Measurements from ENCODE around the gene RNF39. TPM values are rescaled to one million over a fixed set of nuclear protein-coding genes. Genes with fewer than 3 reads are reported as not detected.

The RNF39 gene
- total RNA-seq, 1 experiment from 2014 or later: not detected

GRCh38 chr6:30112402-30112994 lies 36.9 kb upstream of the RNF39 start:
- Histone ChIP-seq H4K20me1 (ENCODE audit: insufficient read depth, low read depth, low read length) (no peaks in the 10 kb centered on the region), H2AFZ (ENCODE audit: low read length) (no peak overlapping the region), H3K79me2 (ENCODE audit: low read length) (no peaks in the 10 kb centered on the region), H3K36me3 (ENCODE audit: insufficient read depth, low read length) (no peaks in the 10 kb centered on the region), H3K4me1 (ENCODE audit: low read length) (0 out of 2 replicates have a peak, but pooled peaks cover 4% of the 10 kb centered on the region), H3K4me3 (ENCODE audit: low read length) (no peak overlapping the region), H3K9me2 (replicated peaks; ENCODE audit: insufficient read depth, low read length) (no peaks in the 10 kb centered on the region), H3K27me3 (ENCODE audit: low read length) (no peaks in the 10 kb centered on the region), H3K4me2 (ENCODE audit: low read depth, low read length, poor library complexity, severe bottlenecking) (no peak overlapping the region), H3K27ac (ENCODE audit: low read length) (no peak overlapping the region), H3K9me3 (ENCODE audit: low read length) (no peaks in the 10 kb centered on the region), H3K9ac (ENCODE audit: low read length) (no peak overlapping the region)
- DNase-seq: no peak

- Histone ChIP-seq H3K9ac (ENCODE audit: low read length) (no peak overlapping the region), H3K79me2 (ENCODE audit: low read length) (no peaks in the 10 kb centered on the region), H2AFZ (ENCODE audit: low read length) (no peak overlapping the region)
These were observed 35.8 kb upstream of the RNF39 start for GRCh38 chr6:30111266-30111856.

GRCh38 chr6:30104661-30105060 lies 29.1 kb upstream of the RNF39 start:
- H4K20me1 ChIP-seq (ENCODE audit: insufficient read depth, low read depth, low read length): no peaks in the 10 kb centered on the region
- H3K4me2 ChIP-seq (ENCODE audit: low read depth, low read length, poor library complexity, severe bottlenecking): no peak overlapping the region
- no peaks in the 10 kb centered on the region for H3K36me3 ChIP-seq (ENCODE audit: insufficient read depth, low read length)
- DNase-seq: no peak
- H3K4me3 ChIP-seq (ENCODE audit: low read length): no peak overlapping the region
- H3K9me3 ChIP-seq (ENCODE audit: low read length): no peaks in the 10 kb centered on the region
- H3K9ac ChIP-seq (ENCODE audit: low read length): no peak overlapping the region
- no peaks in the 10 kb centered on the region for H3K27me3 ChIP-seq (ENCODE audit: low read length)
- no peaks in the 10 kb centered on the region for H3K79me2 ChIP-seq (ENCODE audit: low read length)
- no peak overlapping the region for H2AFZ ChIP-seq (ENCODE audit: low read length)
- no peaks in the 10 kb centered on the region for H3K9me2 ChIP-seq (replicated peaks; ENCODE audit: insufficient read depth, low read length)
- H3K4me1 ChIP-seq (ENCODE audit: low read length): peaks cover 37% of the 10 kb centered on the region
- H3K27ac ChIP-seq (ENCODE audit: low read length): no peak overlapping the region

More at GRCh38 chr6:30111266-30111856, 35.8 kb upstream of the RNF39 start:
- DNase-seq: no peak
- Histone ChIP-seq H3K36me3 (ENCODE audit: insufficient read depth, low read length) (no peaks in the 10 kb centered on the region), H4K20me1 (ENCODE audit: insufficient read depth, low read depth, low read length) (no peaks in the 10 kb centered on the region), H3K27me3 (ENCODE audit: low read length) (no peaks in the 10 kb centered on the region), H3K27ac (ENCODE audit: low read length) (no peak overlapping the region), H3K9me3 (ENCODE audit: low read length) (no peaks in the 10 kb centered on the region), H3K4me1 (ENCODE audit: low read length) (0 out of 2 replicates have a peak, but pooled peaks cover 4% of the 10 kb centered on the region), H3K4me2 (ENCODE audit: low read depth, low read length, poor library complexity, severe bottlenecking) (no peak overlapping the region), H3K4me3 (ENCODE audit: low read length) (no peak overlapping the region), H3K9me2 (replicated peaks; ENCODE audit: insufficient read depth, low read length) (no peaks in the 10 kb centered on the region)

GRCh38 chr6:30103872-30104179 lies 28.3 kb upstream of the RNF39 start:
- Histone ChIP-seq H3K4me1 (ENCODE audit: low read length) (peaks cover 37% of the 10 kb centered on the region), H3K79me2 (ENCODE audit: low read length) (no peaks in the 10 kb centered on the region), H3K27ac (ENCODE audit: low read length) (no peak overlapping the region), H2AFZ (ENCODE audit: low read length) (peak overlapping the region; percentile 96), H3K9ac (ENCODE audit: low read length) (peak overlapping the region; percentile 58), H3K36me3 (ENCODE audit: insufficient read depth, low read length) (no peaks in the 10 kb centered on the region), H3K9me2 (replicated peaks; ENCODE audit: insufficient read depth, low read length) (no peaks in the 10 kb centered on the region), H4K20me1 (ENCODE audit: insufficient read depth, low read depth, low read length) (no peaks in the 10 kb centered on the region), H3K27me3 (ENCODE audit: low read length) (no peaks in the 10 kb centered on the region), H3K4me2 (ENCODE audit: low read depth, low read length, poor library complexity, severe bottlenecking) (peak overlapping the region; percentile 76), H3K4me3 (ENCODE audit: low read length) (peak overlapping the region; percentile 63), H3K9me3 (ENCODE audit: low read length) (no peaks in the 10 kb centered on the region)
- no peak for DNase-seq

DNA sequence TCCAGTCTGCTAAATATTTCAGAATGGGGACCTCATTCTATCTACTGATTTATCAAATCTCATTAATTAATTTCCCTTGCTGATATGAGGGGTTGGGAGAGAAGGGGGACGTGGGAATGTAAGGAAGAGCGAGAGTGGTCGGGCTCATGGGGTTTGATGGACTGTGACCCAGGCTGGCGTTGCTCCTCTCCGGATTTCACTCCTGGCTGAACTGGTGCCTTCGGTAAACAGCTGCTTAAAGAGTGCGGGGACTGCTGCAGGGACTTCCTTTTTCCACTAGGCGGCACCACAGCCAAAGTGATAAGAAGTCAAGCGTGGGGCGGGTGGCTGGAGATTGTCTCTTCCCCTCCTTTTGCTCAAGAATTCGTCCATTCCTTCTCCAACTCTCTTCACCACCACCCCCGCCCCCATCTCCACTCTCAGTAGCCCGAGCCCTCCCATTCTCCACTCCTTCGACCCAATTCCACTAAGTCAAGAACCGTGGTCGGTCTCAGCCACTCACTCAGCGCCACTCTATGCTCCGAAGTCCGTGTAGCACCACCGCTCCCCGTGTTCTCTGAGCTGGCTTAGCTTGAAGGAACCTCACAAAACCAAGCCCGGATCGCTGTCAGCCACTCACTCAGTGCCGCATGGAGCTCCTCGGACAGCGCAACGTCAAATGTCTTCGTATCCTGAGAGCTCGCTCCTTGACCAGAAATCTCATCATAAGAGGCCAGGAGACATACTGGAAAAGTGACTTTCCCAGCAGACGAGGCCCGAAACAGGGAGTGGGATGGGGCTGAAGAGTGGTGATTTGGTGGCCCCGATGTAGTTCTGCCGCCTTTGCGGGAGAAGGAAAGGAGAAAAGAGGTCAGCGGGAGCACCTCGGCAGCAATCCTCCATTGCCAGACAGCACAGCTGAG lies 27.7 kb upstream of the RNF39 start:
- Histone ChIP-seq H3K9me2 (replicated peaks; ENCODE audit: insufficient read depth, low read length) (no peaks in the 10 kb centered on the region), H3K4me2 (ENCODE audit: low read depth, low read length, poor library complexity, severe bottlenecking) (peak overlapping the region; percentile 76), H2AFZ (ENCODE audit: low read length) (peak overlapping the region; percentile 96), H3K27ac (ENCODE audit: low read length) (no peak overlapping the region), H3K9me3 (ENCODE audit: low read length) (no peaks in the 10 kb centered on the region), H3K4me3 (ENCODE audit: low read length) (peak overlapping the region; percentile 63), H3K36me3 (ENCODE audit: insufficient read depth, low read length) (no peaks in the 10 kb centered on the region), H4K20me1 (ENCODE audit: insufficient read depth, low read depth, low read length) (no peaks in the 10 kb centered on the region), H3K27me3 (ENCODE audit: low read length) (no peaks in the 10 kb centered on the region), H3K9ac (ENCODE audit: low read length) (peak overlapping the region; percentile 58), H3K79me2 (ENCODE audit: low read length) (no peaks in the 10 kb centered on the region), H3K4me1 (ENCODE audit: low read length) (peaks cover 37% of the 10 kb centered on the region)
- peak; percentile 95 for DNase-seq

DNA sequence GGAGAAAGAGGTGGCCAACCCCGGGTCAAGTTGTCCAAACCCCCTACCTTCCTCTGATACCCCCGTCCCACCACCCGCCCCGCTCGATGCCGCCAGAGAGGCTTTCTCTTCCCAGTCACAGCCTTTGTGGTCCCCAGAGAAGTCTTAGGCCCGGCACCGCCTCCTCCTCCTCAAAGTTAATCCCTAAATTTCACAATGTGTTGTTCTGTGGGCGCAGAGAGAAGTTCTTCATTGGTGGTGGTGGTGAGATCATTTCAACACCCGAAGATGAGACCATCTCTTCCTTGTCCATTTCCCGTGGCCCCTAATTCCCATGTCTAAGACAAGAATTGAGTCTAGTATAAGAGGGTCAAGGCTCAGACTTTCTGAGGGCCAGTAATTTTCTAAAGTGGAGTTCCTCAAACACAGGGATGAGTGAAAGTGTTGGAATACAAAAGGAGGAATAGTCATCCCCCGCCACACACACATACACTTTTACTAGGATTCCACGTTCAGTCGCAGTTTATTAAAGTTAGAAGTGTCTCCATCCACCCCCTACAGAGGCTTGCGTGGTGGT lies 26.9 kb upstream of the RNF39 start:
- peak overlapping the region; percentile 49; the same call in 1 of the 2 replicates for H3K9ac ChIP-seq (ENCODE audit: low read length)
- no peaks in the 10 kb centered on the region for H4K20me1 ChIP-seq (ENCODE audit: insufficient read depth, low read depth, low read length)
- H3K4me1 ChIP-seq (ENCODE audit: low read length): peaks cover 37% of the 10 kb centered on the region
- H3K4me2 ChIP-seq (ENCODE audit: low read depth, low read length, poor library complexity, severe bottlenecking): peak overlapping the region; percentile 76
- DNase-seq: no peak
- no peaks in the 10 kb centered on the region for H3K9me2 ChIP-seq (replicated peaks; ENCODE audit: insufficient read depth, low read length)
- H3K9me3 ChIP-seq (ENCODE audit: low read length): no peaks in the 10 kb centered on the region
- peak overlapping the region; percentile 96; the same call in 1 of the 2 replicates for H2AFZ ChIP-seq (ENCODE audit: low read length)
- H3K79me2 ChIP-seq (ENCODE audit: low read length): no peaks in the 10 kb centered on the region
- peak overlapping the region; percentile 53; the same call in 1 of the 2 replicates for H3K4me3 ChIP-seq (ENCODE audit: low read length)
- H3K27ac ChIP-seq (ENCODE audit: low read length): no peak overlapping the region
- H3K27me3 ChIP-seq (ENCODE audit: low read length): no peaks in the 10 kb centered on the region
- H3K36me3 ChIP-seq (ENCODE audit: insufficient read depth, low read length): no peaks in the 10 kb centered on the region

DNA sequence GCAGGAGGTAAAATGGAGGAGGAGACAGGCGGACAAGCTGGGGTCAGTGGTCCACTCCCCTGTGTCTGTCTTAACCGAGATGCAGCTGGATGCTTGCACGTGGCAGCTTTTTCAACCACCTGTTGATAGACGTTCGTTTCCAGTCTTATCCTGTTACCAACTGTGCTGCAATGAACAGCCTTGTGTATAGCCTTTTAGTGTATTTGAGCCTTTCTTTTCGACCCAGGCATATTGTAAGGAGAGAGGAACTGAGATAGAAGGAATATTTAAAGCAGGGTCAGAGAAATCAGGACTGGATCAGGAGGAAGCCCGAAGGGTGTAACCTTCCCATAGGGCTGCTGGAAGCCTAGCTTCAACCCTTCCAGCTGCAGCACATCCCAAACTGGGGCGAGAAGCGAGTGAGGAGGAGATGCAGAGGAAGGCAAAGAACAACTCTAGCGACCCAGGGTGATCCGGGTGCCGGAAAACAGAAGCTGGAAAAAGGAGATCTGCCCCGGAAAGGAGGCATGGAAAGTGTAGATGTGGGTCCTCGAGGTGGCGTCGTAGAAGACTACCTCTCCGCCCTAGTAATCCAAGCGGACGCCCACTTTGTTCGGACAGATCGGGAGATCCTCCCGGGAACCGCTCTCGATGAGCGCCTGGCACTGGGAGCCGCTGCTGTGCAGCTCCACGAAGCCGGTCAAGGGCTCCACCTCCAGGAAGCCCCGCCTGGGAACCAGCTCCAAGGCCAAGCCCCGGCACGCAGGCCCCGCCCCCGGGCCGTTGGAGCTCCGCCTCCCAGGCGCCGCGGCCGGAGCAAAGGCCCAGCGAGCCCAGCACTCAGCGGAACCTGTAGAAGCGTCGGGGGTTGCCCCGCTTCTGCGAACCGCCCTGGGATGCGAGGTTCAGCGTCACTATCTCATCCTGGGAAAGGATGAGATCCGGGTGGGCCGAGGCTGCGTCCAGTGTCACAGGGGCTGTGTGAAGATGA lies 26.2 kb upstream of the RNF39 start:
- DNase-seq: peak; percentile 82
- H3K4me1 ChIP-seq (ENCODE audit: low read length): peaks cover 37% of the 10 kb centered on the region
- H3K27ac ChIP-seq (ENCODE audit: low read length): no peak overlapping the region
- peak overlapping the region; percentile 53; the same call in 1 of the 2 replicates for H3K4me3 ChIP-seq (ENCODE audit: low read length)
- peak overlapping the region; percentile 76 for H3K4me2 ChIP-seq (ENCODE audit: low read depth, low read length, poor library complexity, severe bottlenecking)
- H4K20me1 ChIP-seq (ENCODE audit: insufficient read depth, low read depth, low read length): no peaks in the 10 kb centered on the region
- H3K36me3 ChIP-seq (ENCODE audit: insufficient read depth, low read length): no peaks in the 10 kb centered on the region
- H3K27me3 ChIP-seq (ENCODE audit: low read length): no peaks in the 10 kb centered on the region
- peak overlapping the region; percentile 73; the same call in 1 of the 2 replicates for H2AFZ ChIP-seq (ENCODE audit: low read length)
- no peaks in the 10 kb centered on the region for H3K9me2 ChIP-seq (replicated peaks; ENCODE audit: insufficient read depth, low read length)
- no peaks in the 10 kb centered on the region for H3K9me3 ChIP-seq (ENCODE audit: low read length)
- H3K79me2 ChIP-seq (ENCODE audit: low read length): no peaks in the 10 kb centered on the region
- H3K9ac ChIP-seq (ENCODE audit: low read length): peak overlapping the region; percentile 49

All from Karpas-422 (cell line).